ENCODE measurements around the gene SLC22A4. TPM values are rescaled to one million over a fixed set of nuclear protein-coding genes. Genes with fewer than 3 reads are reported as not detected.
A peak's percentile ranks its signal among the peaks of the same experiment; 100 is the strongest.

SLC22A4 gene
- total and polyA plus RNA-seq, 2 of the 8 experiments (the other 6 are each of a cell fraction or from before 2014, with no cell fraction given): 0.45 to 0.60 TPM

- no peak overlapping the region for H3K14ac ChIP-seq (ENCODE audit: insufficient read length)
- POLR2A ChIA-PET (ENCODE audit: partially characterized antibody): interaction anchor here (1.8 kb wide), 1 partner anchor 32 kb away, joined by 4 read pairs; no protein-coding TSS in a partner anchor
- H3K23ac ChIP-seq (ENCODE audit: insufficient read length): no peak overlapping the region
- peaks cover 10% of the 10 kb centered on the region; the same call in 1 of the 2 replicates for H3K23me2 ChIP-seq (ENCODE audit: low read depth, low read length)
- no peak overlapping the region for H4K8ac ChIP-seq (ENCODE audit: extremely low read depth, insufficient read depth, low read length)
- H3K4ac ChIP-seq (replicated peaks; ENCODE audit: insufficient read length, low read depth, low read length): no peak overlapping the region
- FAIRE-seq (no peak), DNase-seq (ENCODE audit: low read depth in 1 of 2, low spot score in 2 of 2) (peak in 1 of 2 experiments; percentile 23)
- no peak overlapping the region for H2AFZ ChIP-seq (ENCODE audit: low read length)
- H3K4me1 ChIP-seq (replicated peaks in 1 of 4; ENCODE audit: control insufficient read depth in 3 of 4, insufficient read depth in 4 of 4, low read length in 3 of 4): peaks cover 0 to 19% (median 6%) of the 10 kb centered on the region in 4 experiments; a peak in 6 of 7 replicates
- no peak overlapping the region for H2BK15ac ChIP-seq (ENCODE audit: low read length)
- H3K9ac ChIP-seq (replicated peaks in 1 of 4; ENCODE audit: extremely low read depth in 1 of 4, low read depth in 3 of 4, low read length in 3 of 4): no peak overlapping the region
- H4K20me1 ChIP-seq (replicated peaks in 1 of 2; ENCODE audit: control insufficient read depth in 1 of 2, insufficient read depth in 2 of 2, low read length in 2 of 2): no peaks in the 10 kb centered on the region
- H2BK12ac ChIP-seq (ENCODE audit: low read depth, low read length): peak overlapping the region; percentile 17; the same call in 1 of the 2 replicates
- no peaks in the 10 kb centered on the region for H3K79me2 ChIP-seq (ENCODE audit: control insufficient read depth in 1 of 2, insufficient read depth in 2 of 2, low read length in 2 of 2)
- no peak overlapping the region for H3K4me3 ChIP-seq (ENCODE audit: extremely low read depth in 1 of 4, insufficient read depth in 2 of 4, low read depth in 3 of 4, low read length in 4 of 4)
- WGBS, 2 experiments (ENCODE audit: extremely low coverage in 1 of 2, insufficient coverage in 1 of 2, insufficient read length in 1 of 2, insufficient replicate concordance in 2 of 2, low coverage in 1 of 2, low lambda C conversion rate in 2 of 2, missing lambda C conversion rate in 1 of 2): 72% methylated on average over 6 of the region's 6 CpGs; no CpG with 5 or more reads in 1 of the 2 experiments
- H3K9me3 ChIP-seq (ENCODE audit: insufficient read depth in 2 of 2, low read depth in 1 of 2, low read length in 1 of 2): no peaks in the 10 kb centered on the region
- H2BK5ac ChIP-seq (ENCODE audit: low read depth, low read length): no peak overlapping the region
- no peak overlapping the region for H2BK20ac ChIP-seq (ENCODE audit: low read length)
- H3K18ac ChIP-seq (ENCODE audit: extremely low read depth, low read length): no peak overlapping the region
- H3K27me3 ChIP-seq (replicated peaks in 1 of 4; ENCODE audit: control insufficient read depth in 3 of 4, extremely low read depth in 1 of 4, insufficient read depth in 3 of 4, low read length in 3 of 4): peaks cover 0 to 10% (median 9%) of the 10 kb centered on the region in 4 experiments; a peak in 3 of 7 replicates
- no peak overlapping the region for H4K5ac ChIP-seq (ENCODE audit: insufficient read length, low read depth, low read length)
- no peaks in the 10 kb centered on the region; the same call in 1 of the 2 replicates for H3K79me1 ChIP-seq (ENCODE audit: low read depth, low read length)
- no peak overlapping the region for H4K91ac ChIP-seq (replicated peaks; ENCODE audit: insufficient read length, low read length)
- TF ChIP-seq KDM1A (IDR thresholded peaks at IDR 0.05; ENCODE audit: borderline replicate concordance, low read length) (no peak), JUND (IDR thresholded peaks at IDR 0.05; ENCODE audit: low read length) (0 out of 2 replicates have a peak, but pooled peaks have one; percentile 13), SIN3A (conservative IDR thresholded peaks at IDR 0.05 in 1 of 2, IDR thresholded peaks at IDR 0.05 in 1 of 2; ENCODE audit: low read depth in 1 of 2, low read length in 2 of 2) (no peak)
- no peak overlapping the region for H3K4me2 ChIP-seq (ENCODE audit: insufficient read depth in 1 of 2, low read depth in 2 of 2, low read length in 2 of 2)
- CTCF ChIA-PET (ENCODE audit: partially characterized antibody): interaction anchor here (1.0 to 5.2 kb wide), 4 partner anchors 12 to 21 kb away, joined by 3 to 54 read pairs (median 23); no protein-coding TSS in a partner anchor
- no peak overlapping the region for H2AK5ac ChIP-seq (ENCODE audit: low read depth, low read length)
- H2BK120ac ChIP-seq (replicated peaks; ENCODE audit: low read depth, low read length): no peak overlapping the region
- no peak overlapping the region for H3K27ac ChIP-seq (ENCODE audit: low read depth, low read length)
- no peaks in the 10 kb centered on the region for H3K36me3 ChIP-seq (ENCODE audit: control insufficient read depth in 2 of 4, insufficient read depth in 4 of 4, low read length in 3 of 4)
- no peak overlapping the region for H3K56ac ChIP-seq (replicated peaks; ENCODE audit: insufficient read length, low read depth, low read length)
Measured at GRCh38 chr5:132260714-132261551, 33.3 kb upstream of the SLC22A4 start.

Measured in H1 (cell line).